Vagina (tissue), 2 donors: ENCODE results near the gene UGT1A3.

Experiments
- CTCF ChIP-seq, 3 experiments: fragments of 450-650 bp in 2 of 3; fragments of 200-600 bp in 1 of 3; sonication (generic) in 1 of 3; IDR thresholded peaks; one replicate each; pipeline ENCODE4 v1.5.1; 2017 to 2019; ENCODE audit warnings: antibody characterized with exemption in 3 of 3, mild to moderate bottlenecking in 2 of 3, moderate library complexity in 2 of 3
- POLR2A ChIP-seq, 2 donors: fragments of 450-650 bp; IDR thresholded peaks; one replicate each; pipeline ENCODE4 v1.6.1; 2017; ENCODE audit warnings: antibody characterized with exemption in 2 of 2, mild to moderate bottlenecking in 2 of 2, moderate library complexity in 2 of 2
- POLR2AphosphoS5 ChIP-seq, 2 donors: sonication (generic); formaldehyde crosslinking; IDR thresholded peaks; one replicate each; pipeline ENCODE4 v1.9.0; 2017; ENCODE audit warnings: antibody characterized with exemption in 2 of 2, mild to moderate bottlenecking in 2 of 2, low read depth in 1 of 2; ENCODE audit not compliant: insufficient read depth in 1 of 2

- TF ChIP-seq CTCF (IDR thresholded peaks at IDR 0.05), result no peak
- no peak for TF ChIP-seq POLR2A (IDR thresholded peaks at IDR 0.05)
- TF ChIP-seq POLR2AphosphoS5 (IDR thresholded peaks at IDR 0.05; ENCODE audit: insufficient read depth in 1 of 2, low read depth in 1 of 2), result no peak
Observed at GRCh38 chr2:233706720-233707119, 22.1 kb upstream of the UGT1A3 start.
